GM12874 (cell line): ENCODE data around the gene NUDT7.

Experiments
- TF ChIP-seq, protein P1 (sequence below): IDR thresholded peaks from 2 replicates; pipeline ENCODE4 v1.5.1; 2011; ENCODE audit warnings: low read depth, mild to moderate bottlenecking, control low read depth, low read length, moderate library complexity; ENCODE audit not compliant: insufficient read depth

The NUDT7 gene

GRCh38 chr16:77724174-77724573 lies 1.9 kb downstream of the NUDT7 start:
- TF ChIP-seq, protein P1, sequence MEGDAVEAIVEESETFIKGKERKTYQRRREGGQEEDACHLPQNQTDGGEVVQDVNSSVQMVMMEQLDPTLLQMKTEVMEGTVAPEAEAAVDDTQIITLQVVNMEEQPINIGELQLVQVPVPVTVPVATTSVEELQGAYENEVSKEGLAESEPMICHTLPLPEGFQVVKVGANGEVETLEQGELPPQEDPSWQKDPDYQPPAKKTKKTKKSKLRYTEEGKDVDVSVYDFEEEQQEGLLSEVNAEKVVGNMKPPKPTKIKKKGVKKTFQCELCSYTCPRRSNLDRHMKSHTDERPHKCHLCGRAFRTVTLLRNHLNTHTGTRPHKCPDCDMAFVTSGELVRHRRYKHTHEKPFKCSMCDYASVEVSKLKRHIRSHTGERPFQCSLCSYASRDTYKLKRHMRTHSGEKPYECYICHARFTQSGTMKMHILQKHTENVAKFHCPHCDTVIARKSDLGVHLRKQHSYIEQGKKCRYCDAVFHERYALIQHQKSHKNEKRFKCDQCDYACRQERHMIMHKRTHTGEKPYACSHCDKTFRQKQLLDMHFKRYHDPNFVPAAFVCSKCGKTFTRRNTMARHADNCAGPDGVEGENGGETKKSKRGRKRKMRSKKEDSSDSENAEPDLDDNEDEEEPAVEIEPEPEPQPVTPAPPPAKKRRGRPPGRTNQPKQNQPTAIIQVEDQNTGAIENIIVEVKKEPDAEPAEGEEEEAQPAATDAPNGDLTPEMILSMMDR: no peak

DNA sequence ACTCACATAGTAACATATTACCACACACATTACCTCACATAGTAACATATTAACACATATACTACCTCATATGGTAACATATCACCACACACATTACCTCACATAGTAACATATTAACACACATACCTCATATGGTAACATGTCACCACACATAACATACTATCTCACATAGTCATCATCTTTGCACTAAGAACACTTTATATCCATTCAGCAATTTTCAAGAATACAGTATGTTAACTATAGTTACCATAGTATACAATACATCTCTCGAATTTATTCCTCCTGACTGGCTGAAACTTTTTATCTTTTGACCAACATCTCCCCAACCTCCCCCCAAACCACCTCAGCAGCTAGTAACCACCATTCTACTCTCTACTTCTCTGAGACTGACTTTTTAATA lies 7.6 kb downstream of the NUDT7 start:
- TF ChIP-seq, protein P1: no peak

DNA sequence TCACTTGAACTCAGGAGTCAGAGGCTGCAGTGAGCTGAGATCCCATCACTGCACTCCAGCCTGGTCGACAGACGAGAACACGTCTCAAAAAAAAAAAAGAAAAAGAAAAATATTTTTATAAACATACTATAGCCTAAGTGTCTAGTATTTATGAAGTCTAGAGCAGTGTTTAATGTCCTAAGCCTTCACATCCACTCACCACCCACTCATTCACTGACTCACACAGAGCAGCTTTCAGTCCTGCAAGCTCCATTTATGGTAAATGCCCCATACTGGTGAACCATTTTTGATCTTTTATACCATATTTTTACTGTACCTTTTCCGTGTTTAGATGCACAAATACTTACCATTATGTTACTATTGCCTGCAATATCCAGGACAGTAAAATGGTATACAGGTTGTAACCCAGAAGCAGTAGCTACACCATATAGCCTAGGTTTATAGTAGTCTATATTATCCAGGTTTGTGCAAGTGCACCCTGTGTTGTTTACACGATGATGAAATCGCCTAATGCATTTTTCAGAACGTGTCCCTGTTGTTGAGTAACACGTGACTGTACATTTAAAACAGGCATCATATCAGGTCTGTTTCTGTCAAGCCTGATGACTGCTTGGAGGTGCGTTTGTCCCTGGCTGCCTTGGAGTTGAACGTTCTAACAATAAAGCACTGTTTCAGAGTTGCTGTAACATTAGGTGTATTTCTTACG lies 10.1 kb downstream of the NUDT7 start:
- TF ChIP-seq, protein P1: no peak

DNA sequence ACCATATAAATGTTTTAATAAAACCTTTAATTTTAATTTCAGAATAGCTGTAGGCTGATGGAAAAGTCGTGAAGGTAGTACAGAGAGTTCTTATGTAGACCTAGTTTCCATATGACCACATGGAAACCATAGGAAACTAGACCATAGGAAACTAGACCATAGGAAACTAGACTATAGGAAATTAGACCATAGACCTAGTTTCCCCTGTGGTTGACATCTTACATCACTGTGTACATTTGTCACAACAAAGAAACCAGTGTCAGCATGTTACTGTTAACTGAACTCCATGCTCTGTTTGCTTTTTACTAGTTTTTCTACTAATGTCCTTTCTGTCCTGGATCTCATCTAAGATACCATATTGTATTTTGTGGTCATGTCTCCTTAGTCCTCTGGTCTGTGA lies 14.6 kb downstream of the NUDT7 start:
- TF ChIP-seq, protein P1: no peak

DNA sequence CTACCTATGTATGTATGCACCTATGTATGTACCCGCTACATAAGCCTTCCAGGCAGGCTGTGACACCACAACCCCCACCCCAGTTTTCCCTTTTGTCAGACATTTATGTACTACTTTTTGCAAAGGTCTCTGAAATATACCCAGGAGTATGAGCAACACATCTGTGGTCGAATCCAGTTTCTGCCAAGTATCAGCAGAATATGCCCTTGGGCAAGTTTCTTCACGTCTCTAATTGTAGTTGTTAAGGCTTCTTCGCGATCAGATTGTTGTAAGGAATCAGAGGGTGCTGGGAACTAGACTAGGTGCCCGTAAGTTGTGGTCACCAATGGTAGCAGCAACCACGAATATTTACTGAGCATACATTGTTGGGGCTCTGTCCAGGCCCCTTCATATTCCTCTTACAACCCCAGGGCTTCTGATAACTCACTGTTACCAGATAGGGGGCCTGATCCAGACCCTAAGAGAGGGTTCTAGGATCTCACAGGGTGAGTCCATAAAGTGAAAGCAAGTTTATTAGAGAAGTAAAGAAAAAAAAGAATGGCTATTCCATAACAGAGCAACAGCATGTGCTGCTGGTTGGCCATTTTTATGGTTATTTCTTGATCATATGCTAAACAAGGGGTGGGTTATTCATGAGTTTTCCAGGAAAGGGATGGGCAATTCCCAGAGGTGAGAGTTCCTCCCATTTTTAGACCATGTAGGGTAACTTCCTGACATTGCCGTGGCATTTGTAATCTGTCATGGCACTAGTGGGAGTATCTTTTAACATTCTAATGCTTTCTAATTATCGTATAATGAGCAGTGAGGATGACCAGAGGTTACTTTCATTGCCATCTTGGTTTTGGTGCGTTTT lies 16.6 kb downstream of the NUDT7 start:
- TF ChIP-seq, protein P1: no peak

DNA sequence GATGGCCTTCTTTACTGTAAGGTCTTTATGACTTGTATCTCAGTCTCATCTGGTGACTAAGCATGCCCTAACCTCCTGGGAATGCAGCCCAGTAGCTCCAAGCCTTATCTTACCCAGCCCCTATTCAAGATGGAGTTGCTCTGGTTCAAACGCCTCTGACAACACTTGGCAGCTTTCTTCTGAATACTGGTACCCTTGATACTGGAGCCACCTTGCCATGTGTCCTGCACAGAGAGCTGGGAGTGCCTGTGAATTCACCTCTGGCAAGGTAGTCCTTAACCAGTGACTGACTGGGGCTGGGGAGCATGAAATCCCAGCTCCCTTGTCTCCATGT lies 17.2 kb downstream of the NUDT7 start:
- TF ChIP-seq, protein P1: no peak

DNA sequence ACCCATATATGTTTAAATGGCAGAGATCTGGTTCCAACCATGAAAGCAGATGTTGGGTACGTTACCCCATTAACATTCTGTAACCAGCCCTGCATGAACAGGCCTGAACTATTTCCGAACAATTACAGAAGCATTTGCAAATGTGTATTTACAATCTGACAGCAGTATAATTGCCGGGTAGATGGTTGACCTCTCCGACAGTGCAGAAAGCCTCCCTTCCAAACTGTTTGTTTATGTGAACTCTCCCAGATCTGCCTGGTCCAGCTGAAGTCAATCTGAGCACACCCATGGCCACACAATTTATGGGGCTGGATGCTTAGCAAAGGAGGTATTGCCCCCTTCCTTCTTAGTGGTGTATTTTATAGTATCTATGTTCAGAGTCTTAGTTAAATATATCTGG lies 21.8 kb downstream of the NUDT7 start:
- TF ChIP-seq, protein P1: no peak
